ENCODE data around the gene ARID5B. TPM values are rescaled to one million over a fixed set of nuclear protein-coding genes. Genes with fewer than 3 reads are reported as not detected.

Gene ARID5B
- total RNA-seq, 4 donors from 2014 or later, result 17.7 to 54.6 (median 34.8) TPM

- H3K9me3 ChIP-seq, result no peaks in the 10 kb centered on the region
- H3K4me3 ChIP-seq, result peak overlapping the region in 1 of 4 donors; percentile 1
- no peaks in the 10 kb centered on the region for H3K27me3 ChIP-seq
- peaks cover 26 to 62% (median 36%) of the 10 kb centered on the region in 4 donors for H3K4me1 ChIP-seq
- WGBS, 2 donors (ENCODE audit: low coverage in 1 of 2), result 43 to 49% methylated on average over 4 of the region's 4 CpGs
- in situ Hi-C loops (cut with MboI; ENCODE audit: low pct_ligation_motif_present in 1 of 4, low pct_unique_long_range_greater_than_20kb in 1 of 4, low sequenced_read_pairs in 3 of 4) (no loop called here), intact Hi-C loops (cut with DNase I; ENCODE audit: low total_unique reads) (loop anchor here (10.0 kb wide), 1 partner anchor 87 kb away; the partner anchor contains the start of gene ARID5B)
- no peaks in the 10 kb centered on the region for H3K36me3 ChIP-seq
- TF ChIP-seq EP300 (IDR thresholded peaks at IDR 0.05; ENCODE audit: low read depth) (no peak), POLR2A (IDR thresholded peaks at IDR 0.05) (no peak), CTCF (IDR thresholded peaks at IDR 0.05) (no peak), POLR2AphosphoS5 (IDR thresholded peaks at IDR 0.05) (no peak)
- H3K27ac ChIP-seq, result peak overlapping the region; percentile 74 to 83 (median 76)
- no peak for DNase-seq
These were observed 90.6 kb downstream of the ARID5B start for GRCh38 chr10:61992059-61992460.

GRCh38 chr10:61992671-61993668 lies 91.5 kb downstream of the ARID5B start:
- WGBS, 2 donors (ENCODE audit: low coverage in 1 of 2), result 0 to 7% methylated on average over 7 of the region's 7 CpGs
- in situ Hi-C loops (cut with MboI; ENCODE audit: low pct_ligation_motif_present in 1 of 4, low pct_unique_long_range_greater_than_20kb in 1 of 4, low sequenced_read_pairs in 3 of 4), result no loop called here
- intact Hi-C loops (cut with DNase I; ENCODE audit: low total_unique reads), result loop anchor here (10.0 kb wide), 1 partner anchor 88 kb away; the partner anchor contains the start of gene ARID5B
- Histone ChIP-seq H3K36me3 (no peaks in the 10 kb centered on the region), H3K27ac (peak overlapping the region; percentile 74 to 83 (median 76)), H3K4me1 (peaks cover 26 to 52% (median 30%) of the 10 kb centered on the region in 4 donors), H3K4me3 (peak overlapping the region in 1 of 4 donors; percentile 1), H3K27me3 (no peaks in the 10 kb centered on the region), H3K9me3 (no peaks in the 10 kb centered on the region)
- TF ChIP-seq POLR2A (IDR thresholded peaks at IDR 0.05) (no peak), CTCF (IDR thresholded peaks at IDR 0.05) (peak in 1 of 5 experiments; percentile 8), EP300 (IDR thresholded peaks at IDR 0.05; ENCODE audit: low read depth) (peak; percentile 95), POLR2AphosphoS5 (IDR thresholded peaks at IDR 0.05) (peak; percentile 78 to 84 (median 78))
- DNase-seq, result peak; percentile 56

GRCh38 chr10:61993711-61994401 lies 92.4 kb downstream of the ARID5B start:
- no peak for DNase-seq
- Histone ChIP-seq H3K9me3 (no peaks in the 10 kb centered on the region), H3K27me3 (no peaks in the 10 kb centered on the region), H3K36me3 (no peaks in the 10 kb centered on the region), H3K4me3 (no peak overlapping the region), H3K27ac (peak overlapping the region; percentile 74 to 83 (median 76)), H3K4me1 (peaks cover 26 to 45% (median 30%) of the 10 kb centered on the region in 4 donors)
- intact Hi-C loops (cut with DNase I; ENCODE audit: low total_unique reads), result loop anchor here (10.0 kb wide), 1 partner anchor 89 kb away; the partner anchor contains the start of gene ARID5B
- 18 to 32% methylated on average over 6 of the region's 6 CpGs for WGBS, 2 donors (ENCODE audit: low coverage in 1 of 2)
- in situ Hi-C loops (cut with MboI; ENCODE audit: low pct_ligation_motif_present in 1 of 4, low pct_unique_long_range_greater_than_20kb in 1 of 4, low sequenced_read_pairs in 3 of 4), result no loop called here
- TF ChIP-seq CTCF (IDR thresholded peaks at IDR 0.05), result peak in 1 of 5 experiments; percentile 32
- TF ChIP-seq POLR2AphosphoS5 (IDR thresholded peaks at IDR 0.05), result no peak
- TF ChIP-seq EP300 (IDR thresholded peaks at IDR 0.05; ENCODE audit: low read depth), result no peak

Measured in transverse colon (tissue), 4 donors.